ENCODE data around the gene HSPA4L.

Gene HSPA4L

DNA sequence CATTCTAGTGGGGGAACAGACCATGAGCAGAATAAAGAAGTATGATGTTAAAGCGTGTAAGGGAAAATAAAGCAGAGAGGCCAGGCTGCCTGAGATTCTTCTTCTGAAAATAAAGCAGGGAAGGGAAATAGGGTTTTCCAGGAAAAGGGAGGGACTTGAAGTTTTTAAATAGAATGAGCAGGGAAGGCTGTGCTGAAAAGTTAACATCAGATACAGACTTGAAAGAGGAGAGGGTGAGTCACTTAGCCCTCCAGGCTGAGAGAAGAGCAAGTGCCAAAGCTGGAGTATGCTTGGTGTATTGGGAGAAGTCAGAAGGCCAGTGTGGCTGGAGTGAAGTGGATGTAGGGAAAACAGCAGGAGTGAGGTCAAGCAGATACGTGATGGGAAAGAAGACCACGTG lies 88.6 kb downstream of the HSPA4L start:
- TF ChIP-seq CTCF (IDR thresholded peaks at IDR 0.05; ENCODE audit: low read depth, low read length): no peak
- no peak for DNase-seq
- H3K27me3 ChIP-seq (ENCODE audit: insufficient read depth, low read depth, severe bottlenecking): no peaks in the 10 kb centered on the region
- no peaks in the 10 kb centered on the region for H3K36me3 ChIP-seq
- no peak overlapping the region for H3K27ac ChIP-seq
- no peaks in the 10 kb centered on the region for H3K9me3 ChIP-seq (ENCODE audit: severe bottlenecking)
- no peak overlapping the region for H3K4me3 ChIP-seq (ENCODE audit: low read depth, low read length)

DNA sequence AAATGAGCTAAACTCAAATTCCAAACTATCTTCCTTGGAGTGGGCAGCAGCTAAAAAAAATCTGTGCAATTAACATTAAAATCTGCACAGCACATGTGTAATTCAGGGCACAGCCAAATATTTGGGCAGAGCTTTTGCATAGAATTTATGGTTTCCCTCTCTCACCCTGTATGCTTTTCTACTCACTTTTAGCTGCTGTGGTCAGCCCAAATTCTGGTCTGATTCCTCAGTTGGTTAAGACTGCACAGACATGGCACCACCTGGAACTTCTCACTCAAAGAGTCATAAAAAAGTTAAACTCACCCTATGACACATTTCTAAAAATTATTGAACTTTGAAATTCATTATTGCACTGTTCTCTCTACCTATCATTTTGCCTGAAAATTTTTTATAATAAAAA lies 93.7 kb downstream of the HSPA4L start:
- Histone ChIP-seq H3K36me3 (peaks cover under 1% of the 10 kb centered on the region), H3K27ac (no peak overlapping the region), H3K4me3 (ENCODE audit: low read depth, low read length) (no peak overlapping the region), H3K9me3 (ENCODE audit: severe bottlenecking) (no peaks in the 10 kb centered on the region), H3K27me3 (ENCODE audit: insufficient read depth, low read depth, severe bottlenecking) (no peaks in the 10 kb centered on the region)
- no peak for TF ChIP-seq CTCF (IDR thresholded peaks at IDR 0.05; ENCODE audit: low read depth, low read length)
- no peak for DNase-seq

DNA sequence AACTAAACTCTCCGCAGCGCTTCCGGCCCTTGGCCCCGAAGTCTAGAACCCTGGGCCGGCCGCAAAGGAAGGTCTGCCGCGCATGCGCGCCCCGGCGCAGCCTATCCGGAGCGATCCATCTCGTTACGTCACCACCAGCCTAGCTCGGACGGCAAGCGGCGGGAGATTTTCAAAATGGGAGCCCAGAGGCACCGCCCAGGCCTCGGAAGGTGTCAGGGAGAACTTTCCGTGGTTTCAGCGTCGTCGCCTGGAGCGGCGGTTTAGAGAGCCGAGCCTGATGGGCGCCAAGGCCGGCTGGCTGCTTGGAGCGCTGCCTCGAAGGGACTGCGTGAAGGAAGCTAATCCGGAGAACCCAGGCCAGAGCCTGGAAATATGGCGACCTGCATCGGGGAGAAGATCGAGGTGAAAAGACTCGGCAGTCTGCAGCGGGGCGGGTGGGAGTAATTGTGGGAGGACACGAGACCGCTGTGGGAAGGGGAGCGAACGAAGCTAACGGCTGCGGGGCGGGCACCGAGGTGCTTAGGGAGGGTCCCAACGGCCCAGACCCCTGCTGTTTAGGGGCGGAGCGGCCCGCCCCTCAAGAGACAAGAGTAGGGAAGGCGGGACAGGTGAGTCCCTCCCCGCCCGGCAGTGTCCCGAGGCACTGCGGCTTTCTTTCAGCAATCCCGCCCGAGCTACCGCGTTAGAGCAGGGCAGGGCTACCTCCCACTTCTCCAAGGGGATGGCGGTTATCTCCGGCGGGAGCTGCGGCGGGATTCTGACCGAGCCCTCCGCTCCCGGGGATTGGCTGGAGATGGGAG lies 98.8 kb downstream of the HSPA4L start, which contains the start of gene PLK4:
TSS of gene PLK4 (plus strand) at position 131 of the 800 bp plus-strand sequence. CDS start at position 373, 242 bp downstream.
- Histone ChIP-seq H3K9me3 (ENCODE audit: severe bottlenecking) (no peaks in the 10 kb centered on the region), H3K27me3 (ENCODE audit: insufficient read depth, low read depth, severe bottlenecking) (no peaks in the 10 kb centered on the region), H3K4me3 (ENCODE audit: low read depth, low read length) (peak within 1 kb of the TSS; percentile 84), H3K27ac (peak within 1 kb of the TSS; percentile 99), H3K36me3 (peaks cover 45% of the 10 kb centered on the region)
- peak; percentile 99 for DNase-seq
- no peak for TF ChIP-seq CTCF (IDR thresholded peaks at IDR 0.05; ENCODE audit: low read depth, low read length)

GRCh38 chr4:127881563-127881864 lies 99.4 kb downstream of the HSPA4L start:
- H3K9me3 ChIP-seq (ENCODE audit: severe bottlenecking): no peaks in the 10 kb centered on the region

GRCh38 chr4:127888559-127888958 lies 106.4 kb downstream of the HSPA4L start:
- Histone ChIP-seq H3K27ac (no peak overlapping the region), H3K36me3 (peaks cover 85% of the 10 kb centered on the region), H3K27me3 (ENCODE audit: insufficient read depth, low read depth, severe bottlenecking) (no peaks in the 10 kb centered on the region), H3K9me3 (ENCODE audit: severe bottlenecking) (no peaks in the 10 kb centered on the region), H3K4me3 (ENCODE audit: low read depth, low read length) (no peak overlapping the region)
- DNase-seq: no peak
- TF ChIP-seq CTCF (IDR thresholded peaks at IDR 0.05; ENCODE audit: low read depth, low read length): no peak

More at GRCh38 chr4:127881563-127881864, 99.4 kb downstream of the HSPA4L start:
- no peaks in the 10 kb centered on the region for H3K27me3 ChIP-seq (ENCODE audit: insufficient read depth, low read depth, severe bottlenecking)
- H3K4me3 ChIP-seq (ENCODE audit: low read depth, low read length): peak overlapping the region; percentile 84
- H3K27ac ChIP-seq: peak overlapping the region; percentile 99
- no peak for DNase-seq
- H3K36me3 ChIP-seq: peaks cover 50% of the 10 kb centered on the region
- peak; percentile 39; the same call in 1 of the 2 replicates for TF ChIP-seq CTCF (IDR thresholded peaks at IDR 0.05; ENCODE audit: low read depth, low read length)

GRCh38 chr4:127889903-127890302 lies 107.8 kb downstream of the HSPA4L start:
- DNase-seq: no peak
- no peak for TF ChIP-seq CTCF (IDR thresholded peaks at IDR 0.05; ENCODE audit: low read depth, low read length)
- Histone ChIP-seq H3K27me3 (ENCODE audit: insufficient read depth, low read depth, severe bottlenecking) (no peaks in the 10 kb centered on the region), H3K27ac (no peak overlapping the region), H3K4me3 (ENCODE audit: low read depth, low read length) (no peak overlapping the region), H3K9me3 (ENCODE audit: severe bottlenecking) (no peaks in the 10 kb centered on the region), H3K36me3 (peaks cover 85% of the 10 kb centered on the region)
